HepG2 (cell line): ENCODE data around the gene AGPAT2. TPM values are rescaled to one million over a fixed set of nuclear protein-coding genes. Genes with fewer than 3 reads are reported as not detected.
A peak's percentile ranks its signal among the peaks of the same experiment; 100 is the strongest.

ENCODE experiments used
- CBFB ChIP-seq: sonication (generic); formaldehyde crosslinking; IDR thresholded peaks from 2 replicates; pipeline ENCODE4 v1.4.0; 2020; ENCODE audit warnings: missing genetic modification reagents
- polyA plus RNA-seq, 8 experiments: library from polyadenylated mRNA; depleted of rRNA in 3 of 8; stranded (reverse) in 7 of 8; unstranded in 1 of 8; fragments of >200 nt; fragmentation: Illumina TruSeq in 4 of 8; extraction: Trizol in 4 of 8; gene quantifications; 2 replicates each; pipeline versions ENCODE4 v1.2.1 to v1.2.3, GENCODE V29; 2011 to 2016; ENCODE audit warnings: low read depth in 4 of 8, missing spikeins in 1 of 8, mixed read lengths in 1 of 8; ENCODE audit not compliant: insufficient read depth in 1 of 8
- total RNA-seq, 5 experiments: library from RNA; depleted of rRNA; stranded (reverse); fragments of >200 nt; fragmentation: Illumina TruSeq; extraction: Trizol; gene quantifications; 2 replicates each; pipeline ENCODE4 v1.2.3, GENCODE V29; 2016; ENCODE audit warnings: low read depth in 1 of 5
- TF ChIP-seq, protein P1 (sequence below): sonication (generic); formaldehyde crosslinking; IDR thresholded peaks from 2 replicates; pipeline ENCODE4 v1.4.0; 2020; ENCODE audit warnings: mild to moderate bottlenecking, missing genetic modification reagents
- TF ChIP-seq, protein P2 (sequence below): sonication (generic); formaldehyde crosslinking; IDR thresholded peaks from 2 replicates; pipeline ENCODE4 v1.4.0; 2020; ENCODE audit warnings: missing genetic modification reagents, borderline replicate concordance
- TF ChIP-seq, protein P3 (sequence below): sonication (generic); formaldehyde crosslinking; IDR thresholded peaks from 2 replicates; pipeline ENCODE4 v1.5.1; 2020; ENCODE audit warnings: mild to moderate bottlenecking, missing genetic modification reagents, moderate library complexity

The AGPAT2 gene
- total and polyA plus RNA-seq, 2 of the 13 experiments (the other 11 are each of a cell fraction or from before 2014, with no cell fraction given) = 3.9 to 25.8 TPM

DNA sequence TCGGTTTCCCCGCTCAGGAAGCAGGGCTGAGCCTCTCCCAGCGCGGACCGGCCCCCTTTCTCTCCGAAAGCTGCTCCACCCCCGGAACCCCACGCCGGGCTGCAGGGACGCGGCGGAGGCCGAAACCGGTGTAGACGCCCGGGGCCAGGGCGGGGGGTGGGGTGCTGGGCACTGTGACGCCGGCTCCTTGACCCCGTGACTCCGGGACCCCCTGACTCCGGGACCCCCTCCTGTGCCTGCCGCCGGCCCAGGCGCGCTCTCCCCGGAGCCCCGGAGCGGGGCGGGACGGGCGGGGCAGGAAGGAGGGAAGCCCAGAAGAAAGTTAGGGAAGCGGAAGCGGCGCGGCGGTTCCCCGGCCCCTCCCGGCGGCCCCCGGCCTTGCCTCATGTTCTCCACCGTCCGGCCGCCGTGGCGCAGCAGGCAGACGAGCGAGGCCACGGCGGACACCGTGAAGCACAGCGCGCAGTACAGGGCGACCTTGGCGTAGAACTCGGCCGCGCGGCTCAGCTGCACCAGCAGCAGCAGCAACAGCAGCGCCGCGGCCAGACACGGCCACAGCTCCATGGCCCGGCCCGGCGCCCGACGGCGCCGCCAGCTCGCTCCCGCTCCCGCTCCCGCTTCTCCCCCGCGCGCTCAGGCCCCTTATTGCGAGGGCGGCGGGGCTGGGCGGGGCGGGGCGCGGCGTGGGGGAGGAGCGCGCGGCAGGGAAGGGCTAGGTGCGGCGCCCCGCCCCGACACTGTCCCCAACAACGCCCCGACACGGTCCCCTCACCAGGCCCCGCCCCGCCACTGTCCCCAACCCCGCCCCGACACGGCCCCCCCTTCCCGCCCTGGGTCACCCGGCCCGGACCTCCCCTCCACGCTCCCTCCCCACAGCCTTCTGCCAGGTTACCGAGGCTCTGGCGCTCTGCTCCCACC lies at the start of gene AGPAT2 (continued):
- TF ChIP-seq, protein P1, sequence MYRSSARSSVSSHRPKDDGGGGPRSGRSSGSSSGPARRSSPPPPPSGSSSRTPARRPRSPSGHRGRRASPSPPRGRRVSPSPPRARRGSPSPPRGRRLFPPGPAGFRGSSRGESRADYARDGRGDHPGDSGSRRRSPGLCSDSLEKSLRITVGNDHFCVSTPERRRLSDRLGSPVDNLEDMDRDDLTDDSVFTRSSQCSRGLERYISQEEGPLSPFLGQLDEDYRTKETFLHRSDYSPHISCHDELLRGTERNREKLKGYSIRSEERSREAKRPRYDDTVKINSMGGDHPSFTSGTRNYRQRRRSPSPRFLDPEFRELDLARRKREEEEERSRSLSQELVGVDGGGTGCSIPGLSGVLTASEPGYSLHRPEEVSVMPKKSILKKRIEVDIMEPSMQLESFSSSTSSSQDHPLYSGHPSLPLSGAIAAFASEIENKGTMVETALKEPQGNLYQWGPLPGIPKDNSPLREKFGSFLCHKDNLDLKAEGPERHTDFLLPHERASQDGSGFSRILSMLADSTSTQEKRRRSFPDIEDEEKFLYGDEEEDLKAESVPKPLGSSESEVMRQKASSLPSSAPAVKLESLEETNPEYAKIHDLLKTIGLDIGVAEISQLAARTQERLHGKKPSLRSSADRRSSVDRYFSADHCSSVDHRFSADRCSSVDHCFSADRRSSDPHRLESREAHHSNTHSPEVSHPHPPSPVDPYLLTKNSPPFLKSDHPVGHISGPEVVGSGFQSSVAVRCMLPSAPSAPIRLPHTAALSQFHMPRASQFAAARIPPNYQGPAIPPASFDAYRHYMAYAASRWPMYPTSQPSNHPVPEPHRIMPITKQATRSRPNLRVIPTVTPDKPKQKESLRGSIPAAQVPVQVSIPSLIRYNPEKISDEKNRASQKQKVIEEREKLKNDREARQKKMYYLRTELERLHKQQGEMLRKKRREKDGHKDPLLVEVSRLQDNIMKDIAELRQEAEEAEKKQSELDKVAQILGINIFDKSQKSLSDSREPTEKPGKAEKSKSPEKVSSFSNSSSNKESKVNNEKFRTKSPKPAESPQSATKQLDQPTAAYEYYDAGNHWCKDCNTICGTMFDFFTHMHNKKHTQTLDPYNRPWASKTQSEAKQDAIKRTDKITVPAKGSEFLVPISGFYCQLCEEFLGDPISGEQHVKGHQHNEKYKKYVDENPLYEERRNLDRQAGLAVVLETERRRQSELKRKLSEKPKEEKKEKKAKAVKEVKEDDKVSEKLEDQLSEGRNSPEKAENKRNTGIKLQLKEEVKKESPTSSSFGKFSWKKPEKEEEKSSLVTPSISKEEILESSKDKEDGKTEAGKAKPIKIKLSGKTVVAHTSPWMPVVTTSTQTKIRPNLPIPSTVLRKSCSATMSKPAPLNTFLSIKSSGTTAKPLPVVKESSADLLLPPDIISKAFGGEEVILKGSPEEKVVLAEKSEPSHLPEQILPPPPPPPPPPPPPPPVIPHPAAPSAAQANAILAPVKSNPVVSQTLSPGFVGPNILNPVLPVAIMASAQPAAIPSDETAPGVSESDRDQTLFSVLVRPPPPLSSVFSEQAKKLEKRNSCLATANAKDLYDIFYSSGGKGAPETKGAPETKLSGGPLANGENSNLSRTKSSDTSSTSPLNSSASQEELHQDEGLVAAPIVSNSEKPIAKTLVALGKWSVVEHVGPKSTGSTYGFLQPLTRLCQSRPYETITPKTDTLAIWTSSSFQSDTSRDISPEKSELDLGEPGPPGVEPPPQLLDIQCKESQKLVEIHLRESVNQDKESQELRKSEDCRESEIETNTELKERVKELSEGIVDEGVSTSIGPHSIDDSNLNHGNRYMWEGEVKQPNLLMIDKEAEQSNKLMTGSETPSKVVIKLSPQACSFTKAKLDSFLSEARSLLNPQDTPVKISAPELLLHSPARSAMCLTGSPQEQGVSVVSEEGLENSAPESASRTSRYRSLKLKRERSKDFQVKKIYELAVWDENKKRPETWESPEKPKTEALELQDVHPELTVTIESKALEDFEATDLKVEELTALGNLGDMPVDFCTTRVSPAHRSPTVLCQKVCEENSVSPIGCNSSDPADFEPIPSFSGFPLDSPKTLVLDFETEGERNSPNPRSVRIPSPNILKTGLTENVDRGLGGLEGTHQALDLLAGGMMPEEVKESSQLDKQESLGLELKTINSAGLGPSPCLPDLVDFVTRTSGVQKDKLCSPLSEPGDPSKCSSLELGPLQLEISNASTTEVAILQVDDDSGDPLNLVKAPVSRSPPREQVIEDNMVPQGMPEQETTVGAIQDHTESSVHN (CRISPR knock-in tag) = no peak
- no peak for TF ChIP-seq CBFB (CRISPR knock-in tag)
- TF ChIP-seq, protein P2, sequence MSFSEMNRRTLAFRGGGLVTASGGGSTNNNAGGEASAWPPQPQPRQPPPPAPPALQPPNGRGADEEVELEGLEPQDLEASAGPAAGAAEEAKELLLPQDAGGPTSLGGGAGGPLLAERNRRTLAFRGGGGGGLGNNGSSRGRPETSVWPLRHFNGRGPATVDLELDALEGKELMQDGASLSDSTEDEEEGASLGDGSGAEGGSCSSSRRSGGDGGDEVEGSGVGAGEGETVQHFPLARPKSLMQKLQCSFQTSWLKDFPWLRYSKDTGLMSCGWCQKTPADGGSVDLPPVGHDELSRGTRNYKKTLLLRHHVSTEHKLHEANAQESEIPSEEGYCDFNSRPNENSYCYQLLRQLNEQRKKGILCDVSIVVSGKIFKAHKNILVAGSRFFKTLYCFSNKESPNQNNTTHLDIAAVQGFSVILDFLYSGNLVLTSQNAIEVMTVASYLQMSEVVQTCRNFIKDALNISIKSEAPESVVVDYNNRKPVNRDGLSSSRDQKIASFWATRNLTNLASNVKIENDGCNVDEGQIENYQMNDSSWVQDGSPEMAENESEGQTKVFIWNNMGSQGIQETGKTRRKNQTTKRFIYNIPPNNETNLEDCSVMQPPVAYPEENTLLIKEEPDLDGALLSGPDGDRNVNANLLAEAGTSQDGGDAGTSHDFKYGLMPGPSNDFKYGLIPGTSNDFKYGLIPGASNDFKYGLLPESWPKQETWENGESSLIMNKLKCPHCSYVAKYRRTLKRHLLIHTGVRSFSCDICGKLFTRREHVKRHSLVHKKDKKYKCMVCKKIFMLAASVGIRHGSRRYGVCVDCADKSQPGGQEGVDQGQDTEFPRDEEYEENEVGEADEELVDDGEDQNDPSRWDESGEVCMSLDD (CRISPR knock-in tag) = no peak
- TF ChIP-seq, protein P3, sequence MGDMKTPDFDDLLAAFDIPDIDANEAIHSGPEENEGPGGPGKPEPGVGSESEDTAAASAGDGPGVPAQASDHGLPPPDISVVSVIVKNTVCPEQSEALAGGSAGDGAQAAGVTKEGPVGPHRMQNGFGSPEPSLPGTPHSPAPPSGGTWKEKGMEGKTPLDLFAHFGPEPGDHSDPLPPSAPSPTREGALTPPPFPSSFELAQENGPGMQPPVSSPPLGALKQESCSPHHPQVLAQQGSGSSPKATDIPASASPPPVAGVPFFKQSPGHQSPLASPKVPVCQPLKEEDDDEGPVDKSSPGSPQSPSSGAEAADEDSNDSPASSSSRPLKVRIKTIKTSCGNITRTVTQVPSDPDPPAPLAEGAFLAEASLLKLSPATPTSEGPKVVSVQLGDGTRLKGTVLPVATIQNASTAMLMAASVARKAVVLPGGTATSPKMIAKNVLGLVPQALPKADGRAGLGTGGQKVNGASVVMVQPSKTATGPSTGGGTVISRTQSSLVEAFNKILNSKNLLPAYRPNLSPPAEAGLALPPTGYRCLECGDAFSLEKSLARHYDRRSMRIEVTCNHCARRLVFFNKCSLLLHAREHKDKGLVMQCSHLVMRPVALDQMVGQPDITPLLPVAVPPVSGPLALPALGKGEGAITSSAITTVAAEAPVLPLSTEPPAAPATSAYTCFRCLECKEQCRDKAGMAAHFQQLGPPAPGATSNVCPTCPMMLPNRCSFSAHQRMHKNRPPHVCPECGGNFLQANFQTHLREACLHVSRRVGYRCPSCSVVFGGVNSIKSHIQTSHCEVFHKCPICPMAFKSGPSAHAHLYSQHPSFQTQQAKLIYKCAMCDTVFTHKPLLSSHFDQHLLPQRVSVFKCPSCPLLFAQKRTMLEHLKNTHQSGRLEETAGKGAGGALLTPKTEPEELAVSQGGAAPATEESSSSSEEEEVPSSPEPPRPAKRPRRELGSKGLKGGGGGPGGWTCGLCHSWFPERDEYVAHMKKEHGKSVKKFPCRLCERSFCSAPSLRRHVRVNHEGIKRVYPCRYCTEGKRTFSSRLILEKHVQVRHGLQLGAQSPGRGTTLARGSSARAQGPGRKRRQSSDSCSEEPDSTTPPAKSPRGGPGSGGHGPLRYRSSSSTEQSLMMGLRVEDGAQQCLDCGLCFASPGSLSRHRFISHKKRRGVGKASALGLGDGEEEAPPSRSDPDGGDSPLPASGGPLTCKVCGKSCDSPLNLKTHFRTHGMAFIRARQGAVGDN (CRISPR knock-in tag) = peak; percentile 75
